NOMO-1 (cell line): ENCODE data around the gene HELT.
A peak's percentile ranks its signal among the peaks of the same experiment; 100 is the strongest.
"Not testable (repeated sequence)": the region's sequence is repeated elsewhere in the genome, so short reads cannot be mapped to it uniquely, and the experiment has no call there.

Source experiments
- DNase-seq, 2 experiments: peaks; one replicate each; lab custom pipeline; 2025; ENCODE audit not compliant: unreplicated experiment in 2 of 2; lab: John Stamatoyannopoulos, UW

Gene HELT

GRCh38 chr4:185035284-185035683 lies 17.0 kb downstream of the HELT start:
- no peak for DNase-seq

- DNase-seq, result no peak
Measured at GRCh38 chr4:185036019-185036418, 17.7 kb downstream of the HELT start.

GRCh38 chr4:185036842-185037241 lies 18.6 kb downstream of the HELT start:
- DNase-seq, result no peak

- peak; percentile 85 to 89 for DNase-seq
Measured at GRCh38 chr4:185039508-185040273, 21.4 kb downstream of the HELT start.

GRCh38 chr4:185040523-185040922 lies 22.2 kb downstream of the HELT start:
- DNase-seq, result no peak

- not testable (repeated sequence) for DNase-seq
Measured at GRCh38 chr4:185050286-185050685, 32.0 kb downstream of the HELT start.

- DNase-seq, result not testable (repeated sequence)
Measured at GRCh38 chr4:185051283-185051682, 33.0 kb downstream of the HELT start.

- DNase-seq, result no peak
Measured at GRCh38 chr4:185053746-185054145, 35.5 kb downstream of the HELT start.

- no peak for DNase-seq
Measured at GRCh38 chr4:185054272-185054671, 36.0 kb downstream of the HELT start.

- DNase-seq, result no peak
Measured at GRCh38 chr4:185054886-185055285, 36.6 kb downstream of the HELT start.

- no peak for DNase-seq
Measured at GRCh38 chr4:185061610-185062009, 43.3 kb downstream of the HELT start.

- no peak for DNase-seq
Measured at GRCh38 chr4:185062606-185063005, 44.3 kb downstream of the HELT start.

- no peak for DNase-seq
Measured at GRCh38 chr4:185066179-185066578, 47.9 kb downstream of the HELT start.

- DNase-seq, result no peak
Measured at GRCh38 chr4:185068837-185069236, 50.5 kb downstream of the HELT start.
